GM19025 (cell line): ENCODE measurements around the gene AFF1.

Source experiments
- ATAC-seq: cut with Tn5 transposase; IDR thresholded peaks from one replicate; pipeline ENCODE4 v1.9.1; 2021; ENCODE audit warnings: mild to moderate bottlenecking, low read depth, moderate library complexity; ENCODE audit not compliant: unreplicated experiment

Gene AFF1

DNA sequence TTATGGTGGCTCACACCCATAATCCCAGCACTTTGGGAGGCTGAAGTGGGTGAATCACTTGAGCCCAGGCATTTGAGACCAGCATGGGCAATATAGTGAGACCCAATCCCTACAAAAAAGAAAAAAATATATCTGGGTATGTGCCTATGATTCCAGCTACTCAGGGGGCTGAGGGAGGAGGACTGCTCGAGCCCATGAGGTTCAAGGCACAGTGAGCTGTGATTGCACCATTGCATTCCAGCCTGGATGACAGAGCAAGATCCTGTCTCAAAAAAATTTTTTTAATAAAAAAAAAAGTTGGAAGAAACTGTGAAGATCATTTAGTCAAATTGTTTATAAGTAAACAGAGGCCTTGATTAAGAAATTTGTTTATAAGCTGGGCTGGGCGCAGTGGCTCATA is 246.0 kb downstream of the AFF1 start:
- ATAC-seq, result no peak

DNA sequence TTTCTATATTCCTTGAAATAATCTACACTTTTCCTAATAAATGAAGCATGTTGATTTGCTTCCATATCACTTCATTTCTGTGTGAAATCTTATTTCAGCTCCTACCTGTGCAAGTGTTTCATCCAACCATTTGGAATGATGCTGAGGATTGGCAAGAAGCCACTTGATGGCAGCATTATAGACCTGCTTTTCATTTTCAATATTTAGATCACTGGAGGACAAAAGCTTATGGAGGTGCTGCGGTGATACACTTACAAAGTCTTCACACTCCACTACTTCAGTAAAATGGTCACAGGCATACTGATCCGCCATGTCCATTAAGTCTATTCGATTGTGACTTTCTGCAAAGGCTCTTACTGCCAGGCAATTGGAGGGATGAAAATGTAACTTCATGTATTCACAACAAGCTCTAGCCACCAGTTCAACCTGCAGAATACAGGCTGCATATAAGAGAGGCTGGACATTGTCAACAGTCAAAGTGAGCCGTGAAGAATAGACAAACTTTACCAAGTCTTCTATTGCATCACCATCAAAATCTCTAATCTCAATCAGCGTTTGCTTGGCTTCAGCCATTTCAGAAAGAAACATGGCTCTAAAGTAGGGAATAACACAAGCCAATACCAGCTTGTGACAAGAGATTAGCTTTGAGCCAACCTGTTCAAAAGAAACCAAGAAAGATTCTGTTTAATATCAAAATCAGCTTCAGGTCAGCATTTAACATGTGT is 250.5 kb downstream of the AFF1 start:
- no peak for ATAC-seq

DNA sequence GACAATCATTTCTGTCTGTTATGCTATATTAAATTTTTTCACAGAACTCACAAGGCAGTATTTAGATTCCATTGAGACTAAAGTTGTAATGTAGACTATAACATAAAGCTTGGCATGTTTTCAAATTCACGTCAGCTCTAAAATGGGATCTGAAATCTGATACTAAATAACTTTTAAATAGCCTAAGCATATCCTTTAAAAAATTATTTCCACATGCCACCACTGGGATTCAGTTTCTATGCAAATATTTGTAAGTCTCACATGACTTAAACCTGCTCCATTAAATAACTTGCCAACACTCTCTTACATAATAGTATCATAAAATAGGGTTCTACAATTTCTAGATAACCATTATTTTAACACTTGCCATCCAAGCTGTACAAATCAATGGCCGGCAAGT is 253.2 kb downstream of the AFF1 start:
- no peak for ATAC-seq

DNA sequence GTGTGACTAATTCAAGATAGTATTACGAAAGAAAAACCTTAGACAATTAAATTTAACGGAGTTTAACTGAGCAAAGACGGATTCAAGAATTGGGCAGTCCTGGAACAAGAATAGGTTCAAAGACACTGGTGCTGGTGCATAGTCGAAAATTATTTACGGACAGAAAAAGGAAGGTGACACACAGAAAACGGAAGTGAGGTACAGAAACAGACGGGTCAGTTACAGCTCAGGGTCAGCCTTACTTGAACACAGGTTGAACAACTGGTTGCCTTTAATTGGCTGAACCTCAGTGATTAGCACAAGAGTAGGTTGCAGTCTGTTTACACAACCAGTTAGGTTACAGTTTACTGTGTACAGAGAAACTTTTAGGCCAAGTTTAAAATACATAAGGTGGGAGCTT is 254.1 kb downstream of the AFF1 start:
- ATAC-seq, result no peak
